Spinal cord (tissue), 10 donors: Measurements from ENCODE around the gene ACACB. TPM values are rescaled to one million over a fixed set of nuclear protein-coding genes. Genes with fewer than 3 reads are reported as not detected.
"Not testable (repeated sequence)": the region's sequence is repeated elsewhere in the genome, so short reads cannot be mapped to it uniquely, and the experiment has no call there.

Experiments
- DNase-seq, 6 donors: peaks; one replicate each; pipeline versions ENCODE4 v3.0.0 to v3.0.0-alpha.2; 2013 to 2015; ENCODE audit warnings: low spot score in 6 of 6, low read depth in 4 of 6
- H3K27ac ChIP-seq: one replicate; pipeline ENCODE4 v1.5.1; 2013; ENCODE audit warnings: low read depth, low read length, control low read depth
- H3K27me3 ChIP-seq: one replicate; pipeline ENCODE4 v1.6.1; 2013; ENCODE audit warnings: low read length; ENCODE audit not compliant: control insufficient read depth, insufficient read depth
- H3K36me3 ChIP-seq: one replicate; pipeline ENCODE4 v1.6.1; 2013; ENCODE audit warnings: low read length; ENCODE audit not compliant: control insufficient read depth, insufficient read depth
- H3K4me1 ChIP-seq: one replicate; pipeline ENCODE4 v1.6.1; 2013; ENCODE audit warnings: low read length; ENCODE audit not compliant: control insufficient read depth, insufficient read depth
- H3K4me3 ChIP-seq: one replicate; pipeline ENCODE4 v1.5.1; 2013; ENCODE audit warnings: low read depth, low read length, control low read depth
- H3K9me3 ChIP-seq: one replicate; pipeline ENCODE4 v1.6.1; 2013; ENCODE audit warnings: low read length; ENCODE audit not compliant: control insufficient read depth, insufficient read depth
- WGBS: methylation state at CpG from one replicate; pipeline ENCODE4 v1.1.5; 2013; ENCODE audit warnings: missing lambda C conversion rate; ENCODE audit not compliant: insufficient coverage; 5-methylcytosine and 5-hydroxymethylcytosine counted together
- polyA plus RNA-seq, 2 donors: library from polyadenylated mRNA; unstranded; fragments of 120-200 nt; gene quantifications; one replicate each; pipeline ENCODE4 v1.2.1, GENCODE V29; 2013; ENCODE audit not compliant: insufficient read length in 2 of 2
- total RNA-seq, 2 donors: library from RNA; depleted of rRNA in 1 of 2; stranded (reverse); fragments of 120-200 nt in 1 of 2; fragments of >200 nt in 1 of 2; gene quantifications; one replicate each; pipeline versions ENCODE4 v1.2.3 to v1.2.4, GENCODE V29; 2013 to 2014
- donor health status: healthy.

Gene ACACB
- total and polyA plus RNA-seq, 4 donors, result 8.3 to 18.6 (median 14.3) TPM

DNA sequence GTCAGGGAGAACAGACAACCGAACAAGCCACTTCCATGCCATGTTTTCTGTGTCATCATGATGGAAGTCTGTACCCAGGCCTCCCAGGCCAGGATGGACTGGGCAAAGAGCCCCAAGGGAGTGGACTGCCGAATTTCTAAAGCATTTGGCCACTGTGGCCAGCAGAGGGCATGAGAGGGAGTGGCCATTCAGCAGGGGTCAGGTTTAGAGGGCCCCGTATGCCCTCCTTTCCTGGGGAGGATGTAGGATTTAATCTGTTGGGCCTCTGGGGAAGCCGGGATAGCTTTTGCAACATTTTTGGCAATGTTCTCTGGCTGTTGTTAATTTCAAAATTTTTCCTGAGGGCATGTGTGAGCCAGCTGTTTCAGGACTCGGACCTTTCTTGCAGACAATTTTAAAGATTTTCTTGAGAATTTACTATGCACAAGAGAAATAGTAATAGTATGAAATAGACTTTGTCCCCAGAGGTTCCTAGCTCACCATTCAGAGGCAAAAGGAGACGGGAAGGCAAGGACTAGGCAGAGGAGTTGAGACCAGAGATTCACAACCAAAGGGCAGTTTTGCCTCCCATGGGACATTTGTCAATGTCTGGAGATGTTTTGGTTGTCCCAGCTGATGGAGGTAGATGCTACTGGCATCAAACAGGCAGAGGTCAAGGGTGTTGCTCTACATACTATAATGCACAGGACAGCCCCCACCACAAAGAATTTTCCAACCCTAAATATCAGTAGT lies 18.0 kb downstream of the ACACB start:
- DNase-seq, result no peak
- H3K4me3 ChIP-seq, result no peak overlapping the region
- H3K4me1 ChIP-seq, result peaks cover 10% of the 10 kb centered on the region
- peaks cover under 1% of the 10 kb centered on the region for H3K36me3 ChIP-seq
- no peak overlapping the region for H3K27ac ChIP-seq
- no peaks in the 10 kb centered on the region for H3K27me3 ChIP-seq
- H3K9me3 ChIP-seq, result no peaks in the 10 kb centered on the region
- WGBS, result 40% methylated on average over 4 of the region's 6 CpGs

DNA sequence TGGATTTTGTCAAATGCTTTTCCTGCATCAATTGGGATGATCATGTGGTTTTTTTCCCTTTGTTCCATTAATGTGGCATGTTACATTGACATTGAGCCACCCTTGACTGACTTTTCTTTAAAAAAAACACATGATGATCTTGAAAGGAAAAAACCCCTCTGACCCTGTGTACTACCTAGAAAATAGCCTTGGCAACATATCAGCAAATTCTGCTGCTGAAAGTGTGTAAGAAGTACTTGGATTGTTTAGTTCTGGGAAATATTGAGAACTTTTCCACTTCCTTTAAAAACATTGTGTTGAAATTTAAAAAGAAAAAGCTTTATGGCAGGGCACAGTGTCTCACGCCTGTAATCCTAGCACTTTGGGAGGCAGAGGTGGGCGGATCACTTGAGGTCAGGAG lies 20.7 kb downstream of the ACACB start:
- H3K36me3 ChIP-seq, result peaks cover 6% of the 10 kb centered on the region
- H3K9me3 ChIP-seq, result no peaks in the 10 kb centered on the region
- DNase-seq, result no peak
- H3K4me3 ChIP-seq, result no peak overlapping the region
- no peaks in the 10 kb centered on the region for H3K4me1 ChIP-seq
- no peaks in the 10 kb centered on the region for H3K27me3 ChIP-seq
- no peak overlapping the region for H3K27ac ChIP-seq
- WGBS, result no CpG with 5 or more reads among the region's 2 CpGs

DNA sequence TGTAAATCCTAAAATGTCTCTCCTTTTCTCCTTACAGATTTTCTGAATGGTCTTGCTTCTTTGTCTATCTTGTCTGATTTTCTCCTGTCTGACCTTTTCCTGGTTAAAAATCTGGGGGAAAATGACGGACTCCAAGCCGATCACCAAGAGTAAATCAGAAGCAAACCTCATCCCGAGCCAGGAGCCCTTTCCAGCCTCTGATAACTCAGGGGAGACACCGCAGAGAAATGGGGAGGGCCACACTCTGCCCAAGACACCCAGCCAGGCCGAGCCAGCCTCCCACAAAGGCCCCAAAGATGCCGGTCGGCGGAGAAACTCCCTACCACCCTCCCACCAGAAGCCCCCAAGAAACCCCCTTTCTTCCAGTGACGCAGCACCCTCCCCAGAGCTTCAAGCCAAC lies 23.0 kb downstream of the ACACB start:
- no peak for DNase-seq

DNA sequence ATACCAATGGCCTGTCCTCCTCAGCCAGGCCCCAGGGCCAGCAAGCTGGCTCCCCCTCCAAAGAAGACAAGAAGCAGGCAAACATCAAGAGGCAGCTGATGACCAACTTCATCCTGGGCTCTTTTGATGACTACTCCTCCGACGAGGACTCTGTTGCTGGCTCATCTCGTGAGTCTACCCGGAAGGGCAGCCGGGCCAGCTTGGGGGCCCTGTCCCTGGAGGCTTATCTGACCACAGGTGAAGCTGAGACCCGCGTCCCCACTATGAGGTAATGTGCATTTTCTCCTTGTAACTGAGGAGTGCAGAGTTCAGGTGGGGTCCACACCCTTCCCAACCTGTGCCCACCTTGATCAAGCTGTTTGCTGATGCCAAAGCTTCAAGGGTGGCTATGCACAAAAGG lies 23.4 kb downstream of the ACACB start:
- no peak overlapping the region for H3K4me3 ChIP-seq
- WGBS, result 79% methylated on average over 7 of the region's 7 CpGs
- H3K4me1 ChIP-seq, result no peaks in the 10 kb centered on the region
- DNase-seq, result no peak
- peaks cover 6% of the 10 kb centered on the region for H3K36me3 ChIP-seq
- no peak overlapping the region for H3K27ac ChIP-seq
- no peaks in the 10 kb centered on the region for H3K27me3 ChIP-seq
- no peaks in the 10 kb centered on the region for H3K9me3 ChIP-seq

More for the DNA sequence above, 23.0 kb downstream of the ACACB start:
- Histone ChIP-seq H3K4me1 (no peaks in the 10 kb centered on the region), H3K27me3 (no peaks in the 10 kb centered on the region), H3K36me3 (peaks cover 6% of the 10 kb centered on the region), H3K9me3 (no peaks in the 10 kb centered on the region), H3K27ac (no peak overlapping the region), H3K4me3 (no peak overlapping the region)
- WGBS, result 88% methylated on average over 7 of the region's 9 CpGs

DNA sequence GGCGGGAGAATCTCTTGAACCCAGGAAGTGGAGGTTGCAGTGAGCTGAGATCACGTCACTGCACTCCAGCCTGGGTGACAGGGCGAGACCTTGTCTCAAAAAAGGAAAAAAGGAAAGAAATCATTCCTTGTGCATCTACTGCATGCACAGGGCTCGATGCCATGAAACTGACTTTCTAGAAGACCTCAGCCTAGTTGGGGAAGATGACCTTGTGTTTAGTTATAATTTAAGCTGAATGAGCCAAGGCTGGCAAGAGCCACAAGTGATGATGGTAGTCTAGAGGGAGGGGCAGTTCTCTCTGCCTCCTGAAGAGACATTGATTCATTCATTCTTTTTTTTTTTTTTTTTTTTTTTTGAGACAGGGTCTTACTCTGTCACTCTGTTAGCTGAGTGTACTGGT lies 24.2 kb downstream of the ACACB start:
- H3K4me1 ChIP-seq, result no peaks in the 10 kb centered on the region
- no peaks in the 10 kb centered on the region for H3K9me3 ChIP-seq
- H3K27me3 ChIP-seq, result no peaks in the 10 kb centered on the region
- no peak for DNase-seq
- WGBS, result 90% methylated on average over 4 of the region's 4 CpGs
- no peak overlapping the region for H3K4me3 ChIP-seq
- no peak overlapping the region for H3K27ac ChIP-seq
- peaks cover 6% of the 10 kb centered on the region for H3K36me3 ChIP-seq

DNA sequence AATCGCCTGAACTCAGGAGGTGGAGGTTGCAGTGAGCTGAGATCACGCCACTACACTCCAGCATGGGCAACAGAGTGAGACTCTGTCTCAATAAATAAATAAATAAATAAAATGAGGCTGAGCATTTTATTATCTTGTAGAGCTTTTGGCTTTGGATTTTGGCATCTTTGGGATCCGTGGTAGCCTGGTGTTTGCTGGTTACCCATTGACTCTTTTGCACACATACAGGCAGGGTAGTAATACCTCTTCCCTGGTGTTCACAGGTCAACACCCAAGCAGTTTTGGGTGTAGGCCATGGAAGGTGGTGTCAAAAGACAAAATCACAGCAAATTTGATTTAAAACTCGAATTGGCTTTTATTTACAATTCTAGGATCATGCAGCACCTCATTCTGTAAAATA lies 27.8 kb downstream of the ACACB start:
- Histone ChIP-seq H3K4me3 (no peak overlapping the region), H3K9me3 (no peaks in the 10 kb centered on the region), H3K27ac (no peak overlapping the region), H3K27me3 (no peaks in the 10 kb centered on the region), H3K36me3 (peaks cover 6% of the 10 kb centered on the region), H3K4me1 (no peaks in the 10 kb centered on the region)
- DNase-seq, result no peak
- no CpG with 5 or more reads among the region's 4 CpGs for WGBS

DNA sequence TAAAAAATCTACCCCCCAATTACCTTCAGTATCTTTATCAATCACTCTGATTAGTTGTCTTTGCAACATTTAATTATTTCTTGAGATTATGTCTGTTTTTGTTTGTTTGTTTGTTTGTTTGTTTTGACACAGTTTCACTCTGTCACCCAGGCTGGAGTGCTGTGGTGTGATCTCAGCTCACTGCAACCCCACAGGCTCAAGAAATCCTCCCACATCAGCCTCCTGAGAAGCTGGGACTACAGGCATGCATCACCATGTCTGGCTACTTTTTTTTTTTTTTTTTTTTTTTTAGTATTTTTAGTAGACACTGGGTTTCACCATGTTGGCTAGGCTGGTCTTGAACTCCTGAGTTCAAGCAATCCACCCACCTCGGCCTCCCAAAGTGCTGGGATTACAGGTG lies 30.7 kb downstream of the ACACB start:
- not testable (repeated sequence) for H3K27me3 ChIP-seq, H3K4me1 ChIP-seq, DNase-seq, H3K36me3 ChIP-seq, H3K4me3 ChIP-seq, H3K27ac ChIP-seq, H3K9me3 ChIP-seq
- 100% methylated on average over 1 of the region's 1 CpG for WGBS

DNA sequence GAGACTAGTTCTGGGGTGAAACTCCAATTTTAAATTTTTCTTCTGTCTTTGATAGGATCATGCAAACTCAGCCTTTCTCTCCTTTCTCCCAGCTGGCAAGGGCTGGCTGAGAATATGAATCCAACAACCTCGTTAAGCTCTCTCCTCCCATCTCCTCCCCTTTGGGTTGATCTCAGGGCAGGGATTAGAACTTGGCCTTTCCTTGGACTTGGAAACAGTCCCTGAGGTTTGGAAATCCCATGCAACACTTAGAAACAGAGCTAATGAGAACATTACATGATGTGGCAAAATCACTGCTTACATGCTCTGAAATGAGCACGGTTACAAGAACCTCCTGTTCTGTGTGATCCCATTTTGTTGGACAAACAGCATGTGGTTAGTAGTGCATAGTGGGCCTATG lies 31.6 kb downstream of the ACACB start:
- Histone ChIP-seq H3K4me1 (no peaks in the 10 kb centered on the region), H3K27ac (no peak overlapping the region), H3K4me3 (no peak overlapping the region), H3K9me3 (no peaks in the 10 kb centered on the region), H3K36me3 (no peaks in the 10 kb centered on the region), H3K27me3 (no peaks in the 10 kb centered on the region)
- peak in 1 of 6 donors; percentile 14 for DNase-seq
- WGBS, result 11% methylated on average over 1 of the region's 2 CpGs

DNA sequence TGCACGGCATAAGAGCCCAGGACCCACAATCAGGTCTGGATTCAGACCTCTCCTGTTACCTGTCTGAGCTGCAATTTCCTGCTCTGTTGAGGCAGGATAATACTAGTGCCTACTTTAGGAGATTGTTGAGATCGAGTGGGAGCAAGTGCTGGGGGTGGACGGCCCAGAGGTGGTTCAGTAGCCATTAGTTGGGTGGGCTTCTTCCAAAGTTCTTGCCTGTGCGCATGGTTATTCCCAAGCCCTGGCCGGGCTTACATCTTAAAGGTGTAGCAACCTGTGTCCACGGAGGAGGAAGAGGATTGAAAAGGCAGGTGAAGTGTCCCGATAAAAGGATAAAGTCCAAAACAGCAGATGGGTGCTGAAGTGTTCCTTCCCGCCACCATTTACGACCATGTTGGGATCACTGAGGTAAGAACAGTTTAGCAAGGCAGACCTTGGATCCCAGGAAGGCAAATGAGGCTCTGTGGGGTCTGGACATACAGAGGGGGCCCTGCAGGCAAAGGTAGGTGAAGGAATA lies 33.8 kb downstream of the ACACB start:
- Histone ChIP-seq H3K9me3 (no peaks in the 10 kb centered on the region), H3K4me1 (peaks cover 12% of the 10 kb centered on the region), H3K4me3 (no peak overlapping the region), H3K36me3 (no peaks in the 10 kb centered on the region), H3K27me3 (no peaks in the 10 kb centered on the region), H3K27ac (no peak overlapping the region)
- WGBS, result 90% methylated on average over 9 of the region's 9 CpGs
- DNase-seq, result no peak

DNA sequence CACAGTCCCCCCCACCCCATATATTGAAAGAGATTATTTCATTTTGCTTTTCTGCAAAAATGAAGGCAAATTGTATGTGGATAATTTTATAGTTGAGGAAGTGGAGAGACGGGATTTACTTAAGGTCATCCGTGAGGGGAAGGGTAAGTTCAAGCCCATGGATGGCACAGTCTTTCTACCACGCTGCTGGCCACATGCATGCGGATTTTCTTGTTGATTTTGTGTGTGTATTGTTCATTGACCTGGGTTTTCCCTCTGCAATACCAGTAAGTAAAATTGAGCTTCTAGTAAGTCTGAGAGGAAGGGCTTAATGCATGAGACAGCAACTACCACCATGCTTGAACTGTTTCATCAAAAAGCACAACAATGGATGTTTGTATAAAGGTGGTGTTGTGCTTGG lies 35.1 kb downstream of the ACACB start:
- H3K27me3 ChIP-seq, result no peaks in the 10 kb centered on the region
- H3K27ac ChIP-seq, result no peak overlapping the region
- no peak for DNase-seq
- peaks cover 13% of the 10 kb centered on the region for H3K4me1 ChIP-seq
- H3K36me3 ChIP-seq, result no peaks in the 10 kb centered on the region
- H3K4me3 ChIP-seq, result no peak overlapping the region
- no peaks in the 10 kb centered on the region for H3K9me3 ChIP-seq
- WGBS, result 95% methylated on average over 2 of the region's 4 CpGs
